LNCAP (cell line): ENCODE measurements around the gene ERGIC2.

Experiments used
- CTCF ChIP-seq: fragments of 450-650 bp; IDR thresholded peaks from 2 replicates; pipeline ENCODE4 v1.5.1; 2017; ENCODE audit warnings: mild to moderate bottlenecking

Gene ERGIC2

GRCh38 chr12:29322157-29322556 lies 58.8 kb downstream of the ERGIC2 start:
- TF ChIP-seq CTCF = no peak

GRCh38 chr12:29320295-29321085 lies 60.5 kb downstream of the ERGIC2 start:
- no peak for TF ChIP-seq CTCF

GRCh38 chr12:29317556-29318363 lies 63.2 kb downstream of the ERGIC2 start:
- peak; percentile 96 for TF ChIP-seq CTCF

GRCh38 chr12:29316752-29317151 lies 64.2 kb downstream of the ERGIC2 start:
- TF ChIP-seq CTCF = no peak

- no peak for TF ChIP-seq CTCF
These were observed 66.6 kb downstream of the ERGIC2 start for GRCh38 chr12:29314416-29314815.

- TF ChIP-seq CTCF = no peak
These were observed 70.1 kb downstream of the ERGIC2 start for GRCh38 chr12:29310899-29311298.

- peak; percentile 59 for TF ChIP-seq CTCF
These were observed 71.6 kb downstream of the ERGIC2 start for GRCh38 chr12:29309320-29309902.
